Stomach smooth muscle (tissue), 2 donors: Measurements from ENCODE around the gene ENO1.

ENCODE experiments used
- H3K27ac ChIP-seq: one replicate; pipeline ENCODE4 v1.7.0; 2013; ENCODE audit warnings: mild to moderate bottlenecking, low read length, inconsistent platforms
- H3K27me3 ChIP-seq, 2 donors: one replicate each; pipeline ENCODE4 v1.7.0; 2013; ENCODE audit warnings: low read length in 2 of 2; ENCODE audit not compliant: insufficient read depth in 2 of 2, control insufficient read depth in 1 of 2
- H3K36me3 ChIP-seq, 2 donors: one replicate each; pipeline ENCODE4 v1.7.0; 2013; ENCODE audit warnings: low read length in 2 of 2; ENCODE audit not compliant: control insufficient read depth in 2 of 2, insufficient read depth in 2 of 2
- H3K4me1 ChIP-seq: one replicate; pipeline ENCODE4 v1.7.0; 2013; ENCODE audit warnings: low read length; ENCODE audit not compliant: control insufficient read depth, insufficient read depth
- H3K4me3 ChIP-seq, 2 donors: one replicate each; pipeline ENCODE4 v1.7.0; 2013; ENCODE audit warnings: low read length in 2 of 2
- H3K9ac ChIP-seq, 2 donors: one replicate each; pipeline ENCODE4 v1.7.0; 2013; ENCODE audit warnings: low read length in 2 of 2, mild to moderate bottlenecking in 1 of 2
- H3K9me3 ChIP-seq, 2 donors: one replicate each; pipeline ENCODE4 v1.7.0; 2013; ENCODE audit warnings: low read length in 2 of 2; ENCODE audit not compliant: control insufficient read depth in 2 of 2
- donor health status: healthy.
- donor health status: Pancreatic carcinoma.

ENO1 gene

DNA sequence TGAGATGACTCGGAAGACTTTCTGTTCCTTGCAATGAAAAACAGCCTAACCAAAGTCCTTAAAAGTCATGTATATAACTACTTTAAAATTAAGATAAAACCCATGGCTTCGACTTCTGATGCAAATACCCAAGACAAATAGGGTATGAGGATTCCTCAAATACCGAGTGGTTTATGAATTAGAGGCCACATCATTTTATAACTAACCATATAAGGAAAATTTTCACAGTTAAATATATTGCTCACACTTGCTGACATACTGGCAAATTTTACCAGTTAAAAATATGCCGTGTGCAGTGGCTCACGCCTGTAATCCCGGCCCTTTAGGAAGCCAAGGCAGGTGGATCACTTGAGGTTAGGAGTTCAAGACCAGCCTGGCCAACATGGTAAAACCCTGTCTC, 66.4 kb downstream of the ENO1 start:
- no peaks in the 10 kb centered on the region for H3K36me3 ChIP-seq
- no peak overlapping the region for H3K9ac ChIP-seq
- no peak overlapping the region for H3K27ac ChIP-seq
- H3K4me1 ChIP-seq, result peaks cover 20% of the 10 kb centered on the region
- H3K27me3 ChIP-seq, result no peaks in the 10 kb centered on the region
- no peaks in the 10 kb centered on the region for H3K9me3 ChIP-seq
- no peak overlapping the region for H3K4me3 ChIP-seq
